Measurements from ENCODE around the gene OR2J1. TPM values are rescaled to one million over a fixed set of nuclear protein-coding genes. Genes with fewer than 3 reads are reported as not detected.

Gene OR2J1
- total and polyA plus RNA-seq, 2 donors (not counting 3 experiments of a cell fraction or from before 2014, with no cell fraction given), result not detected

DNA sequence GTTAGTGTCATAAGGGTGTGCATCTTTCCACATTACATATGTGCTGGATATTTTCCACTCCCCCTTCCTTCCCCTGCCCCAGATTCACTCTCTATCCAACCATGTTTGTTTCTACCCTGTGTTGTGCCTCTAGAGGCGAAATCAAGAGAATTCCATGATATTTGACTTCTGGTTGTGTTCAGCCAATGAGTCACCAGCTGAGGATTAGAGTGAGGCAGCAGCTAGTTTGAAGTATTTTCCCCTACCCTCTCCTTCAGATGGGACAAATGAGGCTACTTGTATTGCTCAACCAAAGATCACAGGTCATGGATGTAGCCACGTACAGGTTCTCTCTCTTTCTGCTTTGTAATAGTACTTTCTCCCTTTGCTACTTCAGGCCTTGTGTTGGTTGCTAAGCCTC, 46.9 kb downstream of the OR2J1 start:
- TF ChIP-seq MYC (IDR thresholded peaks at IDR 0.05; ENCODE audit: low read depth, low read length), result no peak
- no peak for TF ChIP-seq MAX (IDR thresholded peaks at IDR 0.05; ENCODE audit: insufficient read depth, insufficient read length)
- no peak for TF ChIP-seq POLR2AphosphoS5 (IDR thresholded peaks at IDR 0.05; ENCODE audit: insufficient read depth, low read depth, low read length)
- TF ChIP-seq EZH2 (IDR thresholded peaks at IDR 0.05; ENCODE audit: borderline replicate concordance, low read depth, low read length, severe bottlenecking), result no peak
- no peak for TF ChIP-seq GATA2 (IDR thresholded peaks at IDR 0.05; ENCODE audit: insufficient read depth, insufficient read length, low read depth, low read length)
- no peak for TF ChIP-seq JUN (IDR thresholded peaks at IDR 0.05; ENCODE audit: borderline replicate concordance, insufficient read depth, insufficient read length, low read depth)
- no peak for TF ChIP-seq POLR2A (IDR thresholded peaks at IDR 0.05; ENCODE audit: low read depth, low read length)
- TF ChIP-seq FOS (IDR thresholded peaks at IDR 0.05; ENCODE audit: borderline replicate concordance, insufficient read depth, low read length), result no peak
- TF ChIP-seq, protein P1, sequence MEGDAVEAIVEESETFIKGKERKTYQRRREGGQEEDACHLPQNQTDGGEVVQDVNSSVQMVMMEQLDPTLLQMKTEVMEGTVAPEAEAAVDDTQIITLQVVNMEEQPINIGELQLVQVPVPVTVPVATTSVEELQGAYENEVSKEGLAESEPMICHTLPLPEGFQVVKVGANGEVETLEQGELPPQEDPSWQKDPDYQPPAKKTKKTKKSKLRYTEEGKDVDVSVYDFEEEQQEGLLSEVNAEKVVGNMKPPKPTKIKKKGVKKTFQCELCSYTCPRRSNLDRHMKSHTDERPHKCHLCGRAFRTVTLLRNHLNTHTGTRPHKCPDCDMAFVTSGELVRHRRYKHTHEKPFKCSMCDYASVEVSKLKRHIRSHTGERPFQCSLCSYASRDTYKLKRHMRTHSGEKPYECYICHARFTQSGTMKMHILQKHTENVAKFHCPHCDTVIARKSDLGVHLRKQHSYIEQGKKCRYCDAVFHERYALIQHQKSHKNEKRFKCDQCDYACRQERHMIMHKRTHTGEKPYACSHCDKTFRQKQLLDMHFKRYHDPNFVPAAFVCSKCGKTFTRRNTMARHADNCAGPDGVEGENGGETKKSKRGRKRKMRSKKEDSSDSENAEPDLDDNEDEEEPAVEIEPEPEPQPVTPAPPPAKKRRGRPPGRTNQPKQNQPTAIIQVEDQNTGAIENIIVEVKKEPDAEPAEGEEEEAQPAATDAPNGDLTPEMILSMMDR (IDR thresholded peaks at IDR 0.05; ENCODE audit: extremely low read depth in 1 of 2, insufficient read depth in 1 of 2, low read depth in 1 of 2, low read length in 2 of 2), result no peak
- Histone ChIP-seq H3K4me2 (ENCODE audit: insufficient read depth, low read length) (no peak overlapping the region), H3K9me3 (replicated peaks; ENCODE audit: control insufficient read depth, insufficient read depth, low read length) (no peaks in the 10 kb centered on the region), H3K27me3 (ENCODE audit: control insufficient read depth in 2 of 2, insufficient read depth in 2 of 2, low read length in 2 of 2) (no peaks in the 10 kb centered on the region), H3K4me1 (ENCODE audit: control insufficient read depth, extremely low read depth, insufficient read depth, low read length) (no peaks in the 10 kb centered on the region), H3K9ac (replicated peaks; ENCODE audit: extremely low read depth, insufficient read depth, low read length) (no peak overlapping the region), H2AFZ (ENCODE audit: low read depth, low read length) (no peak overlapping the region), H4K20me1 (replicated peaks; ENCODE audit: control insufficient read depth, extremely low read depth, insufficient read depth, low read length) (no peaks in the 10 kb centered on the region), H3K4me3 (replicated peaks in 1 of 3; ENCODE audit: insufficient read depth in 1 of 3, low read depth in 1 of 3, low read length in 3 of 3) (no peak overlapping the region), H3K9me1 (replicated peaks; ENCODE audit: control insufficient read depth, extremely low read depth, insufficient read depth, low read length) (no peaks in the 10 kb centered on the region), H3K36me3 (ENCODE audit: control insufficient read depth in 2 of 2, extremely low read depth in 1 of 2, insufficient read depth in 2 of 2, low read length in 2 of 2) (no peaks in the 10 kb centered on the region), H3K79me2 (ENCODE audit: control insufficient read depth, insufficient read depth, low read length) (no peaks in the 10 kb centered on the region), H3K27ac (ENCODE audit: insufficient read depth, low read depth, low read length) (no peak overlapping the region)
- DNase-seq (ENCODE audit: low read depth, low spot score) (no peak), FAIRE-seq (no peak)
- intact Hi-C loops (cut with micrococcal nuclease) (no loop called here), dilution Hi-C loops (cut with MboI; ENCODE audit: extremely low pct_ligation_motif_present, low sequenced_read_pairs) (no loop called here)
- ChIA-PET CTCF (no interaction called here), POLR2A (no interaction called here)
- no TSS peak for BruUV-seq (replicated peaks)

All from endothelial cell of umbilical vein (primary cell).